ENCODE data around the gene RXFP3. TPM values are rescaled to one million over a fixed set of nuclear protein-coding genes. Genes with fewer than 3 reads are reported as not detected.

RXFP3 gene
- total RNA-seq, 1 experiment from 2014 or later: not detected

GRCh38 chr5:33976307-33976706 lies 40.1 kb downstream of the RXFP3 start:
- TF ChIP-seq CTCF (conservative IDR thresholded peaks at IDR 0.05; ENCODE audit: low read depth, low read length) (no peak), EZH2 (IDR thresholded peaks at IDR 0.05; ENCODE audit: borderline replicate concordance, low read depth, low read length, poor library complexity, severe bottlenecking) (no peak)
- no TSS peak for BruUV-seq (replicated peaks)
- Histone ChIP-seq H3K9me3 (ENCODE audit: low read depth, low read length, poor library complexity, severe bottlenecking) (no peaks in the 10 kb centered on the region), H3K4me3 (ENCODE audit: low read depth, low read length, poor library complexity, severe bottlenecking) (no peak overlapping the region), H3K27me3 (replicated peaks; ENCODE audit: insufficient read depth, low read depth, low read length, poor library complexity) (no peaks in the 10 kb centered on the region), H3K36me3 (ENCODE audit: insufficient read depth, low read length, poor library complexity, severe bottlenecking) (no peaks in the 10 kb centered on the region), H3K27ac (ENCODE audit: low read depth, low read length, poor library complexity, severe bottlenecking) (no peak overlapping the region), H3K4me1 (ENCODE audit: insufficient read depth, low read length, poor library complexity, severe bottlenecking) (no peaks in the 10 kb centered on the region)
- intact Hi-C loops (cut with micrococcal nuclease; ENCODE audit: unreplicated experiment): no loop called here
- CTCF ChIA-PET: no interaction called here
- POLR2A ChIA-PET (ENCODE audit: low non-redundant PET): no interaction called here
- DNase-seq (ENCODE audit: low spot score): no peak

- H3K4me1 ChIP-seq (ENCODE audit: insufficient read depth, low read length, poor library complexity, severe bottlenecking): no peaks in the 10 kb centered on the region
- ChIA-PET POLR2A (ENCODE audit: low non-redundant PET) (no interaction called here), CTCF (no interaction called here)
- TF ChIP-seq CTCF (conservative IDR thresholded peaks at IDR 0.05; ENCODE audit: low read depth, low read length) (no peak), EZH2 (IDR thresholded peaks at IDR 0.05; ENCODE audit: borderline replicate concordance, low read depth, low read length, poor library complexity, severe bottlenecking) (no peak)
- H3K9me3 ChIP-seq (ENCODE audit: low read depth, low read length, poor library complexity, severe bottlenecking): no peaks in the 10 kb centered on the region
- no peaks in the 10 kb centered on the region for H3K27me3 ChIP-seq (replicated peaks; ENCODE audit: insufficient read depth, low read depth, low read length, poor library complexity)
- no peak overlapping the region for H3K27ac ChIP-seq (ENCODE audit: low read depth, low read length, poor library complexity, severe bottlenecking)
- intact Hi-C loops (cut with micrococcal nuclease; ENCODE audit: unreplicated experiment): no loop called here
- no peaks in the 10 kb centered on the region for H3K36me3 ChIP-seq (ENCODE audit: insufficient read depth, low read length, poor library complexity, severe bottlenecking)
- BruUV-seq (replicated peaks): no TSS peak
- no peak overlapping the region for H3K4me3 ChIP-seq (ENCODE audit: low read depth, low read length, poor library complexity, severe bottlenecking)
- no peak for DNase-seq (ENCODE audit: low spot score)
Observed at GRCh38 chr5:33978306-33978705, 42.1 kb downstream of the RXFP3 start.

- Histone ChIP-seq H3K4me3 (ENCODE audit: low read depth, low read length, poor library complexity, severe bottlenecking) (no peak overlapping the region), H3K4me1 (ENCODE audit: insufficient read depth, low read length, poor library complexity, severe bottlenecking) (no peaks in the 10 kb centered on the region), H3K9me3 (ENCODE audit: low read depth, low read length, poor library complexity, severe bottlenecking) (no peaks in the 10 kb centered on the region), H3K36me3 (ENCODE audit: insufficient read depth, low read length, poor library complexity, severe bottlenecking) (no peaks in the 10 kb centered on the region), H3K27me3 (replicated peaks; ENCODE audit: insufficient read depth, low read depth, low read length, poor library complexity) (no peaks in the 10 kb centered on the region), H3K27ac (ENCODE audit: low read depth, low read length, poor library complexity, severe bottlenecking) (no peak overlapping the region)
- POLR2A ChIA-PET (ENCODE audit: low non-redundant PET): no interaction called here
- DNase-seq (ENCODE audit: low spot score): no peak
- BruUV-seq (replicated peaks): no TSS peak
- TF ChIP-seq CTCF (conservative IDR thresholded peaks at IDR 0.05; ENCODE audit: low read depth, low read length): no peak
- TF ChIP-seq EZH2 (IDR thresholded peaks at IDR 0.05; ENCODE audit: borderline replicate concordance, low read depth, low read length, poor library complexity, severe bottlenecking): no peak
- intact Hi-C loops (cut with micrococcal nuclease; ENCODE audit: unreplicated experiment): no loop called here
- CTCF ChIA-PET: no interaction called here
Observed at GRCh38 chr5:33980030-33980429, 43.8 kb downstream of the RXFP3 start.

Data from A673 (cell line).